ENCODE results near the gene DOCK8. TPM values are rescaled to one million over a fixed set of nuclear protein-coding genes. Genes with fewer than 3 reads are reported as not detected.
"Not testable (repeated sequence)": the region's sequence is repeated elsewhere in the genome, so short reads cannot be mapped to it uniquely, and the experiment has no call there.

Gene DOCK8
- total RNA-seq, 2 experiments from 2014 or later = 270 to 283 TPM

GRCh38 chr9:215631-216155 lies 1.0 kb downstream of the DOCK8 start:
- H3K36me3 Mint-ChIP-seq (ENCODE audit: low read depth) = peaks cover 22% of the 10 kb centered on the region
- ChIA-PET CTCF (interaction anchor here (0.7 to 3.0 kb wide), 10 partner anchors 8 to 82 kb away, joined by 3 to 15 read pairs (median 10); no protein-coding TSS in a partner anchor), POLR2A (interaction anchor here (1.9 kb wide), 1 partner anchor 57 kb away, joined by 11 read pairs; no protein-coding TSS in a partner anchor)
- no peaks in the 10 kb centered on the region for H3K9me3 Mint-ChIP-seq
- peak overlapping the region; percentile 89 for H3K27ac Mint-ChIP-seq
- DNase-seq = no peak
- H3K27me3 Mint-ChIP-seq = peaks cover 2% of the 10 kb centered on the region
- H3K4me1 Mint-ChIP-seq = peaks cover 35% of the 10 kb centered on the region
- H3K4me3 Mint-ChIP-seq = peak overlapping the region; percentile 84

- no peaks in the 10 kb centered on the region for H3K9me3 Mint-ChIP-seq
- H3K4me3 Mint-ChIP-seq = peak overlapping the region; percentile 84
- ChIA-PET CTCF (interaction anchor here (0.7 to 3.0 kb wide), 3 partner anchors 11 to 58 kb away, joined by 3 to 15 read pairs (median 4); no protein-coding TSS in a partner anchor), POLR2A (no interaction called here)
- DNase-seq = no peak
- peaks cover 24% of the 10 kb centered on the region for H3K36me3 Mint-ChIP-seq (ENCODE audit: low read depth)
- H3K4me1 Mint-ChIP-seq = peaks cover 40% of the 10 kb centered on the region
- no peak overlapping the region for H3K27ac Mint-ChIP-seq
- H3K27me3 Mint-ChIP-seq = peaks cover 2% of the 10 kb centered on the region
Observed at GRCh38 chr9:216866-217265, 2.2 kb downstream of the DOCK8 start.

GRCh38 chr9:217950-218349 lies 3.3 kb downstream of the DOCK8 start:
- peaks cover 51% of the 10 kb centered on the region for H3K4me1 Mint-ChIP-seq

GRCh38 chr9:219036-219435 lies 4.4 kb downstream of the DOCK8 start:
- CTCF ChIA-PET = interaction anchor here (0.6 kb wide), 1 partner anchor 529 kb away, joined by 3 read pairs; no protein-coding TSS in a partner anchor
- DNase-seq, H3K4me3 Mint-ChIP-seq, POLR2A ChIA-PET, H3K27me3 Mint-ChIP-seq, H3K27ac Mint-ChIP-seq, H3K9me3 Mint-ChIP-seq: not testable (repeated sequence)
- peaks cover 28% of the 10 kb centered on the region for H3K36me3 Mint-ChIP-seq (ENCODE audit: low read depth)
- H3K4me1 Mint-ChIP-seq = peaks cover 54% of the 10 kb centered on the region

More at GRCh38 chr9:217950-218349, 3.3 kb downstream of the DOCK8 start:
- no peak overlapping the region for H3K27ac Mint-ChIP-seq
- no peaks in the 10 kb centered on the region for H3K9me3 Mint-ChIP-seq
- peaks cover 2% of the 10 kb centered on the region for H3K27me3 Mint-ChIP-seq
- POLR2A ChIA-PET = no interaction called here
- CTCF ChIA-PET = no interaction called here
- no peak for DNase-seq
- H3K4me3 Mint-ChIP-seq = no peak overlapping the region
- H3K36me3 Mint-ChIP-seq (ENCODE audit: low read depth) = peaks cover 24% of the 10 kb centered on the region

DNA sequence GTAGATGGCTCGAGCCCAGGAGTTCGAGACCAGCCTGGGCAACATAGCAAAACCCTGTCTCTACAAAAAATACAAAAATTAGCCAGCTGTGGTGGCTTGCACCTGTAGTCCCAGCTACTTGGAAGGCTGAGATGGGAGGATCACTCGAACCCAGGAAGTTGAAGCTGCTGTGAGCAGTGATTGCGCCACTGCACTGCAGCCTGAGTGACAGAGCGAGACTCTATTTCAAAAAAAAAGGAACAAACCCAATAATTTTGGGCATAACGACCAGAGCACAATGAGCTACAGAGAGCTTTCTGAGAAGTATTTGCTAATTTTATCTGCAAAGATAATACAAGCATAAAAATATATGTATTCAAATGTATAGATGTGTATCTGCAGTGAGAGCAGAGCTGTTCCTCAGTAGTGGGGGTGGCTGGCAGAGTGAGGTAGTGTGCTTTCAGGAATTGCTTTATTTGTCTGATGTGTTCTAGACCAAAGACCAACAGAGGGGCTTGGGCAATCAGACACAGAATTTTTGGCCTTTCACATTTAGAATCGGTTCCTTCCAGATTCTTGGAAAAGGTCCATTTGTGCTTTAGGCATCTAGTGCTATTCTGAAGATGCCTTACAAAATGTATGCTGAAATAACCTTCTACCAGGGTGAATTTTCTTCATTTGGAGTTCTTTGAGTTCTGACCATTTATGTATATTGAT lies 5.2 kb downstream of the DOCK8 start:
- DNase-seq = no peak
- Mint-ChIP-seq H3K4me3 (no peak overlapping the region), H3K4me1 (peaks cover 54% of the 10 kb centered on the region), H3K9me3 (no peaks in the 10 kb centered on the region), H3K36me3 (ENCODE audit: low read depth) (peaks cover 33% of the 10 kb centered on the region), H3K27me3 (peaks cover 4% of the 10 kb centered on the region), H3K27ac (no peak overlapping the region)
- POLR2A ChIA-PET = no interaction called here
- CTCF ChIA-PET = interaction anchor here (0.6 kb wide), 1 partner anchor 528 kb away, joined by 3 read pairs; no protein-coding TSS in a partner anchor

- H3K4me1 Mint-ChIP-seq = peaks cover 36% of the 10 kb centered on the region
- peaks cover 26% of the 10 kb centered on the region for H3K36me3 Mint-ChIP-seq (ENCODE audit: low read depth)
- H3K27me3 Mint-ChIP-seq = peaks cover 2% of the 10 kb centered on the region
- H3K4me3 Mint-ChIP-seq = peak overlapping the region; percentile 9
- DNase-seq = no peak
- ChIA-PET CTCF (interaction anchor here (1.0 to 1.8 kb wide), 6 partner anchors 8 to 78 kb away, joined by 3 to 6 read pairs (median 3); partner anchors contain the start of gene DOCK8), POLR2A (no interaction called here)
- H3K9me3 Mint-ChIP-seq = no peaks in the 10 kb centered on the region
- peak overlapping the region; percentile 64 for H3K27ac Mint-ChIP-seq
Observed at GRCh38 chr9:221989-222776, 7.5 kb downstream of the DOCK8 start.

DNA sequence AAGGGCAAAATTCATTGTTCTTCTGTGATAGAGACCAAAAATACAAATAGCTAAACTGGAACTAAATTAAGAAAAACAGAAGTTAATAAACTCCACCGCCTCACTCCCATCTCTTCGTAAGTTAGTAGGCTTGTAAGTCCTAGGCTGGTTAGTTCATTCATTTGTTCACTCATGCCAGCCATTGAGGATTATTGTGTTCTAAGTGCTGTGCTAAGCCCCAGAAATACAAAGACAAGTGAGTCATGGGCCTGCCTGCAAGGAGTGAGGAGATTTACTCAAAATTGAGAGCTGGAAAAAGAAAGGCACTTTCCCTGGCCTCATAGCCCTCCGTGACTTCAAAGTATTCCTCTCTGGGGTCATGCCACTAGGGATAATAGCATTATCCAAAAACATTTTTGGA lies 8.5 kb downstream of the DOCK8 start:
- DNase-seq = no peak
- Mint-ChIP-seq H3K36me3 (ENCODE audit: low read depth) (peaks cover 28% of the 10 kb centered on the region), H3K27me3 (peaks cover 2% of the 10 kb centered on the region), H3K4me3 (peak overlapping the region; percentile 9), H3K27ac (peak overlapping the region; percentile 64), H3K4me1 (peaks cover 37% of the 10 kb centered on the region), H3K9me3 (peaks cover 5% of the 10 kb centered on the region)
- ChIA-PET CTCF (interaction anchor here (0.6 to 2.3 kb wide), 5 partner anchors 9 to 72 kb away, joined by 3 to 7 read pairs (median 3); partner anchors contain the start of gene DOCK8), POLR2A (no interaction called here)

DNA sequence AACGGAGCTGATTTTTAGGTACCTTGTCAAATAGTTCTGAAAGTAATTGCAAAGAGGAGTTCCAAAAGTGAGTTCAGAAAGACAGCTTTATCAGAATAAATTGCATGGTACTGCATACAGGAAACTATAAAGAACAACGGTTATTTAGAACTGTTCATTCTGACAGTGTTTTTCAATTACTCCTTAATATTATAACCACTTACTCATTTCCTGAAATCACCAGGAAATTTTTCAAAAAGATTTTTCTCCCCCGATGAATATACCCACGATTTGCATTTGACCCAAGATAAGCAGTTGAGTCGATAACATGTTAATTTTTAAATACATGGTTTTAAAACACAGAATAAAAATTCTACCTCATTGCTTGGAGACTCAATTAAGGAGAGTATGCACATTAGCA lies 9.4 kb downstream of the DOCK8 start:
- Mint-ChIP-seq H3K36me3 (ENCODE audit: low read depth) (peaks cover 32% of the 10 kb centered on the region), H3K4me3 (no peak overlapping the region), H3K4me1 (peaks cover 37% of the 10 kb centered on the region), H3K27me3 (peaks cover 2% of the 10 kb centered on the region), H3K27ac (peak overlapping the region; percentile 1), H3K9me3 (peaks cover 8% of the 10 kb centered on the region)
- CTCF ChIA-PET = interaction anchor here (0.8 to 2.3 kb wide), 4 partner anchors 8 to 63 kb away, joined by 3 to 7 read pairs (median 4); partner anchors contain the start of gene DOCK8
- DNase-seq = no peak
- POLR2A ChIA-PET = no interaction called here

DNA sequence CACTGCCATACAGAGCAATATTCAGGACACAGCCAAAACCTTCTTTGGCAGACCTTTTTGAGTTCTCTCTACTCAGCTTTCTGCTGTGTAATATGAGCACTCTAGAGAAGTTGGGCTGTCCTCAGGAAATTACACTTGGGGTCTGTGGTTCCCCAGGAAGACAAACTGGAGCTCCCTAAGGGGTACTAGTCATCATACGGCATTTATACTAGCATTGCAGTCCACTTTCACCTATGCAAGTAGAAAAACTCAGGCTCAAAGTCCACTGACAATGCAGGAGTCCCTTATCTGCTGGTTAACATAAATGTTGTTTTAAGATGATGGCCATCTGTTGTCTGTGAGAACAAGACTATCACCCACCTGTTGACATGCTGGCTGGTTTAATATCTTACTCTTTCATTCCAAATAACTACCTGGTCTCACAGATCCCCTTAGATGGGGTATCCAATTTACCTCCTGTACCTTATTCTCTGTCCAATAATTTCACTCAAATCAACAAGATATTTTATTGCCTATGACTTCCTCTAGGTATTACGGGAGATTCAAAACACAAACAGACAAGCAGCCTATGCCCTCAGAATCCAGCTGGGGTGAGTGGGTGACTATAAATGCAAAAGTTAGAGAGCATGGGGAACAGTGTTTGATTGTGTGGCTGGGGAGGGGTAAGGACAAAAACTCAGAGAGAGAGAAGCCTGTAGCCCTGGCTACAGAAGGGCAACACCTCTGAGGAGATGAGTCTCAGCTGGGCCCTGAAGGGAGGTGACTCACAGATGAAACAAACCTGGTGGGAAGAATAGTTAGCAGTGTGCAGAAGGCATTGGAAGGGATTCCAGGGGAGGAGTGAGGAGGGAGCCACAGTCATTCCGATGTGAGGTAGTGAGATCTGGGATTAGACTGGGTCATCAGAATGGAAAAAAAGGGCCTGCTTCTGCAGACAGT lies 10.2 kb downstream of the DOCK8 start:
- DNase-seq = no peak

GRCh38 chr9:227860-228259 lies 13.2 kb downstream of the DOCK8 start:
- peaks cover 2% of the 10 kb centered on the region for H3K27me3 Mint-ChIP-seq
- H3K36me3 Mint-ChIP-seq (ENCODE audit: low read depth) = peaks cover 36% of the 10 kb centered on the region
- no peak overlapping the region for H3K27ac Mint-ChIP-seq
- ChIA-PET CTCF (interaction anchor here (1.5 to 2.5 kb wide), 2 partner anchors 13 kb away, joined by 4 to 11 read pairs; partner anchors contain the start of gene DOCK8), POLR2A (no interaction called here)
- no peak for DNase-seq
- peaks cover 17% of the 10 kb centered on the region for H3K4me1 Mint-ChIP-seq
- H3K9me3 Mint-ChIP-seq = peaks cover 14% of the 10 kb centered on the region
- no peak overlapping the region for H3K4me3 Mint-ChIP-seq

More for the DNA sequence above, 10.2 kb downstream of the DOCK8 start:
- Mint-ChIP-seq H3K4me3 (no peak overlapping the region), H3K36me3 (ENCODE audit: low read depth) (peaks cover 37% of the 10 kb centered on the region), H3K9me3 (peaks cover 14% of the 10 kb centered on the region), H3K27me3 (peaks cover 2% of the 10 kb centered on the region), H3K4me1 (peaks cover 35% of the 10 kb centered on the region), H3K27ac (peak overlapping the region; percentile 21)
- ChIA-PET POLR2A (no interaction called here), CTCF (interaction anchor here (0.8 to 2.3 kb wide), 4 partner anchors 9 to 63 kb away, joined by 3 to 12 read pairs (median 5); partner anchors contain the start of gene DOCK8)

GRCh38 chr9:228929-229695 lies 14.4 kb downstream of the DOCK8 start:
- no peak for DNase-seq
- peaks cover 38% of the 10 kb centered on the region for H3K36me3 Mint-ChIP-seq (ENCODE audit: low read depth)
- H3K9me3 Mint-ChIP-seq = peaks cover 18% of the 10 kb centered on the region
- H3K4me1 Mint-ChIP-seq = peaks cover 14% of the 10 kb centered on the region
- H3K27me3 Mint-ChIP-seq = peaks cover under 1% of the 10 kb centered on the region
- no peak overlapping the region for H3K27ac Mint-ChIP-seq
- H3K4me3 Mint-ChIP-seq = no peak overlapping the region
- CTCF ChIA-PET = interaction anchor here (1.3 to 2.5 kb wide), 4 partner anchors 12 to 22 kb away, joined by 4 to 11 read pairs (median 5); partner anchors contain the start of gene DOCK8
- POLR2A ChIA-PET = no interaction called here
